ENCODE measurements around the gene FMOD. TPM values are rescaled to one million over a fixed set of nuclear protein-coding genes. Genes with fewer than 3 reads are reported as not detected.
A peak's percentile ranks its signal among the peaks of the same experiment; 100 is the strongest.

Gene FMOD
- total RNA-seq, 8 experiments from 2014 or later, result 0.05 to 57.9 (median 0.66) TPM

- 50 to 100% (median 76%) methylated on average over 1 to 3 of the region's 3 CpGs; no CpG with 5 or more reads in 6 of the 10 experiments for WGBS, 10 experiments
- no peak for ATAC-seq (replicated peaks in 6 of 8)
- H3K4me1 ChIP-seq (replicated peaks in 1 of 2), result peaks cover 6 to 8% of the 10 kb centered on the region in 2 donors
- H3K4me3 ChIP-seq, result no peak overlapping the region
- H3K27ac ChIP-seq, result no peak overlapping the region
- in situ Hi-C loops (cut with MboI; ENCODE audit: low pct_unique_long_range_greater_than_20kb in 2 of 9, low sequenced_read_pairs in 9 of 9, unreplicated experiment in 9 of 9), result loop anchor here in 1 of 9 experiments (25.0 kb wide), 1 partner anchor 116 kb away; the partner anchor contains the start of genes OPTC and PRELP
Measured at GRCh38 chr1:203371288-203371687, 20.4 kb upstream of the FMOD start.

GRCh38 chr1:203369666-203370065 is 18.7 kb upstream of the FMOD start:
- 50 to 100% (median 76%) methylated on average over 1 to 4 of the region's 4 CpGs; no CpG with 5 or more reads in 1 of the 10 experiments for WGBS, 10 experiments
- in situ Hi-C loops (cut with MboI; ENCODE audit: low pct_unique_long_range_greater_than_20kb in 2 of 9, low sequenced_read_pairs in 9 of 9, unreplicated experiment in 9 of 9), result loop anchor here in 1 of 9 experiments (25.0 kb wide), 1 partner anchor 118 kb away; the partner anchor contains the start of genes OPTC and PRELP
- no peak overlapping the region for H3K4me3 ChIP-seq
- H3K4me1 ChIP-seq (replicated peaks in 1 of 2), result peaks cover 6 to 8% of the 10 kb centered on the region in 2 donors
- H3K27ac ChIP-seq, result no peak overlapping the region
- ATAC-seq (replicated peaks in 6 of 8), result no peak

- WGBS, 10 experiments, result 7 to 100% (median 63%) methylated on average over 1 to 6 of the region's 6 CpGs; no CpG with 5 or more reads in 1 of the 10 experiments
- peak in 3 of 8 experiments; percentile 47 to 99 (median 99) for ATAC-seq (replicated peaks in 6 of 8)
- H3K27ac ChIP-seq, result no peak overlapping the region
- in situ Hi-C loops (cut with MboI; ENCODE audit: low pct_unique_long_range_greater_than_20kb in 2 of 9, low sequenced_read_pairs in 9 of 9, unreplicated experiment in 9 of 9), result loop anchor here in 1 of 9 experiments (25.0 kb wide), 1 partner anchor 118 kb away; the partner anchor contains the start of genes OPTC and PRELP
- peaks cover under 1 to 1% of the 10 kb centered on the region in 2 donors for H3K4me1 ChIP-seq (replicated peaks in 1 of 2)
- no peak overlapping the region for H3K4me3 ChIP-seq
Measured at GRCh38 chr1:203368624-203369451, 17.9 kb upstream of the FMOD start.

GRCh38 chr1:203367057-203367456 is 16.1 kb upstream of the FMOD start:
- Histone ChIP-seq H3K4me1 (replicated peaks in 1 of 2) (peaks cover 4 to 8% of the 10 kb centered on the region in 2 donors), H3K27ac (no peak overlapping the region), H3K4me3 (no peak overlapping the region)
- in situ Hi-C loops (cut with MboI; ENCODE audit: low pct_unique_long_range_greater_than_20kb in 2 of 9, low sequenced_read_pairs in 9 of 9, unreplicated experiment in 9 of 9), result loop anchor here in 1 of 9 experiments (25.0 kb wide), 1 partner anchor 120 kb away; the partner anchor contains the start of genes OPTC and PRELP
- 40 to 70% (median 50%) methylated on average over 1 to 4 of the region's 4 CpGs; no CpG with 5 or more reads in 3 of the 10 experiments for WGBS, 10 experiments
- peak in 1 of 8 experiments; percentile 39 for ATAC-seq (replicated peaks in 6 of 8)

GRCh38 chr1:203366476-203366875 is 15.6 kb upstream of the FMOD start:
- 40 to 100% (median 87%) methylated on average over 1 to 3 of the region's 3 CpGs for WGBS, 10 experiments
- in situ Hi-C loops (cut with MboI; ENCODE audit: low pct_unique_long_range_greater_than_20kb in 2 of 9, low sequenced_read_pairs in 9 of 9, unreplicated experiment in 9 of 9), result loop anchor here in 1 of 9 experiments (25.0 kb wide), 1 partner anchor 121 kb away; the partner anchor contains the start of genes OPTC and PRELP
- no peak overlapping the region for H3K27ac ChIP-seq
- no peak overlapping the region for H3K4me3 ChIP-seq
- peaks cover 6 to 14% of the 10 kb centered on the region in 2 donors for H3K4me1 ChIP-seq (replicated peaks in 1 of 2)
- ATAC-seq (replicated peaks in 6 of 8), result no peak

GRCh38 chr1:203364806-203365205 is 13.9 kb upstream of the FMOD start:
- WGBS, 10 experiments, result 62 to 93% (median 83%) methylated on average over 1 to 3 of the region's 4 CpGs; no CpG with 5 or more reads in 3 of the 10 experiments
- no peak for ATAC-seq (replicated peaks in 6 of 8)
- Histone ChIP-seq H3K4me1 (replicated peaks in 1 of 2) (peaks cover 15 to 24% of the 10 kb centered on the region in 2 donors), H3K27ac (no peak overlapping the region), H3K4me3 (no peak overlapping the region)
- in situ Hi-C loops (cut with MboI; ENCODE audit: low pct_unique_long_range_greater_than_20kb in 2 of 9, low sequenced_read_pairs in 9 of 9, unreplicated experiment in 9 of 9), result loop anchor here in 1 of 9 experiments (25.0 kb wide), 1 partner anchor 122 kb away; the partner anchor contains the start of genes OPTC and PRELP

GRCh38 chr1:203364094-203364801 is 13.3 kb upstream of the FMOD start:
- H3K27ac ChIP-seq, result no peak overlapping the region
- in situ Hi-C loops (cut with MboI; ENCODE audit: low pct_unique_long_range_greater_than_20kb in 2 of 9, low sequenced_read_pairs in 9 of 9, unreplicated experiment in 9 of 9), result loop anchor here in 1 of 9 experiments (25.0 kb wide), 1 partner anchor 123 kb away; the partner anchor contains the start of genes OPTC and PRELP
- H3K4me1 ChIP-seq (replicated peaks in 1 of 2), result peaks cover 15 to 24% of the 10 kb centered on the region in 2 donors
- no peak for ATAC-seq (replicated peaks in 6 of 8)
- H3K4me3 ChIP-seq, result no peak overlapping the region
- 0 to 90% (median 69%) methylated on average over 1 to 12 of the region's 13 CpGs; no CpG with 5 or more reads in 1 of the 10 experiments for WGBS, 10 experiments

- peak in 1 of 8 experiments; percentile 11 for ATAC-seq (replicated peaks in 6 of 8)
- peak overlapping the region in 1 of 2 donors; percentile 11 for H3K27ac ChIP-seq
- peaks cover 15 to 24% of the 10 kb centered on the region in 2 donors for H3K4me1 ChIP-seq (replicated peaks in 1 of 2)
- H3K4me3 ChIP-seq, result no peak overlapping the region
- in situ Hi-C loops (cut with MboI; ENCODE audit: low pct_unique_long_range_greater_than_20kb in 2 of 9, low sequenced_read_pairs in 9 of 9, unreplicated experiment in 9 of 9), result loop anchor here in 1 of 9 experiments (25.0 kb wide), 1 partner anchor 125 kb away; the partner anchor contains the start of genes OPTC and PRELP
Measured at GRCh38 chr1:203362720-203363025, 11.8 kb upstream of the FMOD start.

GRCh38 chr1:203361945-203362719 is 11.2 kb upstream of the FMOD start:
- Histone ChIP-seq H3K4me3 (no peak overlapping the region), H3K4me1 (replicated peaks in 1 of 2) (peaks cover 15 to 24% of the 10 kb centered on the region in 2 donors), H3K27ac (peak overlapping the region in 1 of 2 donors; percentile 11)
- in situ Hi-C loops (cut with MboI; ENCODE audit: low pct_unique_long_range_greater_than_20kb in 2 of 9, low sequenced_read_pairs in 9 of 9, unreplicated experiment in 9 of 9), result loop anchor here in 1 of 9 experiments (25.0 kb wide), 1 partner anchor 125 kb away; the partner anchor contains the start of genes OPTC and PRELP
- peak; percentile 16 to 96 (median 90) for ATAC-seq (replicated peaks in 6 of 8)
- WGBS, 10 experiments, result 8 to 80% (median 65%) methylated on average over 1 to 6 of the region's 6 CpGs; no CpG with 5 or more reads in 2 of the 10 experiments

GRCh38 chr1:203360547-203361185 is 9.7 kb upstream of the FMOD start:
- Histone ChIP-seq H3K4me1 (replicated peaks in 1 of 2) (peaks cover 15 to 24% of the 10 kb centered on the region in 2 donors), H3K4me3 (no peak overlapping the region), H3K27ac (no peak overlapping the region)
- 46 to 100% (median 59%) methylated on average over 1 to 10 of the region's 10 CpGs; no CpG with 5 or more reads in 1 of the 10 experiments for WGBS, 10 experiments
- in situ Hi-C loops (cut with MboI; ENCODE audit: low pct_unique_long_range_greater_than_20kb in 2 of 9, low sequenced_read_pairs in 9 of 9, unreplicated experiment in 9 of 9), result loop anchor here in 1 of 9 experiments (25.0 kb wide), 1 partner anchor 127 kb away; the partner anchor contains the start of genes OPTC and PRELP
- peak in 5 of 8 experiments; percentile 27 to 45 (median 36) for ATAC-seq (replicated peaks in 6 of 8)

- Histone ChIP-seq H3K4me1 (replicated peaks in 1 of 2) (peaks cover 15 to 24% of the 10 kb centered on the region in 2 donors), H3K4me3 (no peak overlapping the region), H3K27ac (no peak overlapping the region)
- ATAC-seq (replicated peaks in 6 of 8), result peak in 2 of 8 experiments; percentile 27 to 39
- in situ Hi-C loops (cut with MboI; ENCODE audit: low pct_unique_long_range_greater_than_20kb in 2 of 9, low sequenced_read_pairs in 9 of 9, unreplicated experiment in 9 of 9), result loop anchor here in 1 of 9 experiments (25.0 kb wide), 1 partner anchor 128 kb away; the partner anchor contains the start of genes OPTC and PRELP
Measured at GRCh38 chr1:203359010-203359571, 8.2 kb upstream of the FMOD start.
